ENCODE data around the gene AP2S1. TPM values are rescaled to one million over a fixed set of nuclear protein-coding genes. Genes with fewer than 3 reads are reported as not detected.
A peak's percentile ranks its signal among the peaks of the same experiment; 100 is the strongest.
"Not testable (repeated sequence)": the region's sequence is repeated elsewhere in the genome, so short reads cannot be mapped to it uniquely, and the experiment has no call there.

The AP2S1 gene
- total and polyA plus RNA-seq, 2 donors from 2014 or later = 105 to 226 TPM

- Histone ChIP-seq H3K9me3 (ENCODE audit: control insufficient read depth in 2 of 3, insufficient read depth in 1 of 3, low read length in 3 of 3) (no peaks in the 10 kb centered on the region), H3K27me3 (ENCODE audit: control insufficient read depth, insufficient read depth, low read length) (no peaks in the 10 kb centered on the region), H3K9ac (ENCODE audit: low read length in 3 of 3) (no peak overlapping the region), H3K36me3 (ENCODE audit: control insufficient read depth in 2 of 3, insufficient read depth in 3 of 3, low read length in 3 of 3) (no peaks in the 10 kb centered on the region), H3K27ac (ENCODE audit: low read depth in 2 of 2, low read length in 2 of 2) (peak overlapping the region in 1 of 2 donors; percentile 22), H3K4me1 (ENCODE audit: control insufficient read depth in 2 of 3, insufficient read depth in 2 of 3, low read depth in 1 of 3, low read length in 3 of 3) (peaks cover 0 to 4% (median 0%) of the 10 kb centered on the region in 3 donors), H3K4me3 (ENCODE audit: low read length in 3 of 3) (no peak overlapping the region)
- intact Hi-C loops (cut with DNase I) = no loop called here
- FAIRE-seq = no peak
- no peak for DNase-seq
- TF ChIP-seq CTCF (IDR thresholded peaks at IDR 0.05; ENCODE audit: borderline replicate concordance, extremely low read depth, insufficient read depth) = no peak
Observed at GRCh38 chr19:46806656-46807055, 44.0 kb downstream of the AP2S1 start.

DNA sequence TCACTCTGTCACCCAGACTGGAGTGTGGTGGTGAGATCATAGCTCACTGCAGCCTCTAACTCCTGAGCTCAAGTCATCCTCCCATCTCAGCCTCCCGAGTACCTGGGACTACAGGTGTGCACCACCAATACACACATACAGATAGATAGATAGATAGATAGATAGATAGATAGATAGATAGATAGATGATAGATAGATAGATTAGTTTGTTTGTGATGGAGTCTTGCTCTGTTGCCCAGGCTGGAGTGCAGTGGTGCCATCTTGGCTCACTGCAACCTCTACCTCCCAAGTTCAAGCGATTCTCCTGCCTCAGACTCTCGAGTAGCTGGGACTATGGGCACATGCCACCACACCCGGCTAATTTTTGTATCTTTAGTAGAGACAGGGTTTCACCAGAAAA lies 46.2 kb downstream of the AP2S1 start:
- H3K27me3 ChIP-seq (ENCODE audit: control insufficient read depth, insufficient read depth, low read length); intact Hi-C loops (cut with DNase I); H3K4me1 ChIP-seq (ENCODE audit: control insufficient read depth in 2 of 3, insufficient read depth in 2 of 3, low read depth in 1 of 3, low read length in 3 of 3); H3K36me3 ChIP-seq (ENCODE audit: control insufficient read depth in 2 of 3, insufficient read depth in 3 of 3, low read length in 3 of 3); DNase-seq; H3K9me3 ChIP-seq (ENCODE audit: control insufficient read depth in 2 of 3, insufficient read depth in 1 of 3, low read length in 3 of 3); H3K27ac ChIP-seq (ENCODE audit: low read depth in 2 of 2, low read length in 2 of 2); H3K9ac ChIP-seq (ENCODE audit: low read length in 3 of 3); H3K4me3 ChIP-seq (ENCODE audit: low read length in 3 of 3); FAIRE-seq: not testable (repeated sequence)

GRCh38 chr19:46803555-46803954 lies 47.1 kb downstream of the AP2S1 start:
- peak in 2 of 5 donors; percentile 28 to 56 for DNase-seq

GRCh38 chr19:46802152-46802551 lies 48.5 kb downstream of the AP2S1 start:
- FAIRE-seq = no peak
- H3K4me1 ChIP-seq (ENCODE audit: control insufficient read depth in 2 of 3, insufficient read depth in 2 of 3, low read depth in 1 of 3, low read length in 3 of 3) = peaks cover 0 to 4% (median 0%) of the 10 kb centered on the region in 3 donors
- no peak overlapping the region for H3K4me3 ChIP-seq (ENCODE audit: low read length in 3 of 3)
- no peak for TF ChIP-seq CTCF (IDR thresholded peaks at IDR 0.05; ENCODE audit: borderline replicate concordance, extremely low read depth, insufficient read depth)
- DNase-seq = no peak
- H3K36me3 ChIP-seq (ENCODE audit: control insufficient read depth in 2 of 3, insufficient read depth in 3 of 3, low read length in 3 of 3) = no peaks in the 10 kb centered on the region
- no peak overlapping the region for H3K9ac ChIP-seq (ENCODE audit: low read length in 3 of 3)
- no peak overlapping the region for H3K27ac ChIP-seq (ENCODE audit: low read depth in 2 of 2, low read length in 2 of 2)
- no peaks in the 10 kb centered on the region for H3K27me3 ChIP-seq (ENCODE audit: control insufficient read depth, insufficient read depth, low read length)
- intact Hi-C loops (cut with DNase I) = no loop called here
- H3K9me3 ChIP-seq (ENCODE audit: control insufficient read depth in 2 of 3, insufficient read depth in 1 of 3, low read length in 3 of 3) = no peaks in the 10 kb centered on the region

More at GRCh38 chr19:46803555-46803954, 47.1 kb downstream of the AP2S1 start:
- Histone ChIP-seq H3K36me3 (ENCODE audit: control insufficient read depth in 2 of 3, insufficient read depth in 3 of 3, low read length in 3 of 3) (no peaks in the 10 kb centered on the region), H3K4me1 (ENCODE audit: control insufficient read depth in 2 of 3, insufficient read depth in 2 of 3, low read depth in 1 of 3, low read length in 3 of 3) (peaks cover 0 to 4% (median 0%) of the 10 kb centered on the region in 3 donors), H3K27ac (ENCODE audit: low read depth in 2 of 2, low read length in 2 of 2) (peak overlapping the region in 1 of 2 donors; percentile 74), H3K9me3 (ENCODE audit: control insufficient read depth in 2 of 3, insufficient read depth in 1 of 3, low read length in 3 of 3) (no peaks in the 10 kb centered on the region), H3K4me3 (ENCODE audit: low read length in 3 of 3) (no peak overlapping the region), H3K9ac (ENCODE audit: low read length in 3 of 3) (no peak overlapping the region), H3K27me3 (ENCODE audit: control insufficient read depth, insufficient read depth, low read length) (no peaks in the 10 kb centered on the region)
- no peak for FAIRE-seq
- intact Hi-C loops (cut with DNase I) = no loop called here
- TF ChIP-seq CTCF (IDR thresholded peaks at IDR 0.05; ENCODE audit: borderline replicate concordance, extremely low read depth, insufficient read depth) = no peak

Data from kidney (tissue), 14 donors.